GM21367 (cell line): ENCODE data around the gene WEE1.
A peak's percentile ranks its signal among the peaks of the same experiment; 100 is the strongest.
"Not testable (repeated sequence)": the region's sequence is repeated elsewhere in the genome, so short reads cannot be mapped to it uniquely, and the experiment has no call there.

Experiments used
- ATAC-seq: cut with Tn5 transposase; IDR thresholded peaks from one replicate; pipeline ENCODE4 v1.9.1; 2021; ENCODE audit not compliant: unreplicated experiment

The WEE1 gene

DNA sequence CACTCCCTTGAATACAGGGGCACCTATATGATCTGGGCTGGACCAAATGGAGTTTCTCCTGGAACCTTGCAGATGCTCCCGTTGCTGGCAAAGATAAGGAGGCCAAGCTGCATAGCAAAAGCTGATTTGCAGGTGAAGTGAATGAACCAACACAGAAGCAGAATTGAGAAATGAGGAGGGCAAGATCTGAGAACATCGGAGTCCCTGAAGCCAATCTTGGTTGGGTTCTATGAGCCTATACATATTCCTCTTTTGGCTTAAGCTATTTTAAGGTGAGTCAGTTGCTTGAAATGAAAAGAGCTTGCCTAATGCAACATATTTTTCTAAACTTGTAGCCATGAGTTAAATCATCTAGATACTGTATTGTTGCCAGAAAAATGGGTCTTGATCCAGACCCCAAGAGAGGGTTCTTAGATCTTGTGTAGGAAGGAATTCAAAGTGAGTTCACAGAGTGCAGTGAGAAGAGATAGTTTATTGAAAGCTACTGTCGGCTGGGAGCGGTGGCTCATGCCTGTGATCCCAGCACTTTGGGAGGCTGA lies 23.5 kb downstream of the WEE1 start:
- no peak for ATAC-seq

- no peak for ATAC-seq
These were observed 26.7 kb downstream of the WEE1 start for GRCh38 chr11:9600166-9600565.

DNA sequence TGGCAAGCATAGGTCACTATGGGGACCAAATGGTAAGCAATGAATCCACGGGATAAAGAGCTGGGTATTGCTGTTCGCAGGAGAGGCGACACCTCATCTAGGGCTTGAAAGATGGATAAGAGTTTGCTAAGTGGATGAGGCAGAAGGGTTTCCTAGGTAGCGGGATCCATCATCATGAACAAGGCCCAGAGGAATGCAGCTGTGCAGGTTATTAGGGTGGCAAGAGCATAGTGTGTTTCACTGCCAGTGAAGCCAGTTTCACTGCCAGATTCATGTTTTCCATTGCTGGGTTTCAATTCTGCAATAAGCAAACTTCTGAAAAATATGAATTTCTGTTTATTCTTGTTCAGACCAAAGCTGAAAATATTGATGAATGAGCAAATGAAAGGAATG lies 27.2 kb downstream of the WEE1 start:
- ATAC-seq: peak; percentile 49

DNA sequence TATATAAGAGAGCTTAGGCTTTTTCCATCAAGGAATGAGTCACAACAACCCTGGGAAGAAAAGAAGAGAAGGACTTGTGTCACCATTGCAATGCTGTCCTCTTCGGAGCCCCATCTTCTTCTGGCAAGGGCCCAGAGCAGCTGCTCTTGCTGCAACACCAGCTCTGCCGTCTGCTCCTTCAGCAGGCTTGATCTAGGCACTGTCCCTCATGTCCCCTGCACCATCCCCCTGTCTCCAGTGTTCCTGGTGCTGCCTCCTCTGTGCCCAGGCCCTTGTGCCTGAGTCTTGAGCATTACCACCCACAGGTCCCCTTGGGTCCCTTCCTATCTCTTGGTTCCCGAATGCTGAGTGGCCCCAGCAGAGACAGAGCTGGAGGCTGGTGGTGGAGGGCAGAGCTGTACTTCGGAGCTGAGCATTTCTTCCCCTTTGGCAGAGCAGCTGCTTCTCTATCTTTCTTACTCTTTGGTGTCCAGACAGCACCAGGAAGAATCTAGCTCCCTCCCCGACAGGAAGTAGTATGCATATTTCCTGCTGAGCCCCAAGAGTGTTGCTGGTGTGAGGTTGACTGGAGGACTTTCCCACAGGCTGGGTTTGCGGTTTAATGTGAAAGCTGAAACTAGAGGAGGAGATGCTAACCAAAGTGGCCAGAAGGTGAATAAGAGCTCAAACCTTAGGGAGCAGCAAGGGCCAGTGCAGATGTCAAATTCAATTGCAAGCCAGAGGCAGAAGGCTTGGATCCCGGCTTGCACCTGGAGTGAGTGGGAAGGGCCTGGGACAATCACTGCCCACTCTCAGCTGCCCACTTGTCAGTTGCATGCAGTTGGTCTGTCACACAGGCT lies 27.8 kb downstream of the WEE1 start:
- peak; percentile 73 for ATAC-seq

GRCh38 chr11:9601876-9602199 lies 28.4 kb downstream of the WEE1 start:
- ATAC-seq: no peak

- not testable (repeated sequence) for ATAC-seq
These were observed 29.7 kb downstream of the WEE1 start for GRCh38 chr11:9603214-9603613.

DNA sequence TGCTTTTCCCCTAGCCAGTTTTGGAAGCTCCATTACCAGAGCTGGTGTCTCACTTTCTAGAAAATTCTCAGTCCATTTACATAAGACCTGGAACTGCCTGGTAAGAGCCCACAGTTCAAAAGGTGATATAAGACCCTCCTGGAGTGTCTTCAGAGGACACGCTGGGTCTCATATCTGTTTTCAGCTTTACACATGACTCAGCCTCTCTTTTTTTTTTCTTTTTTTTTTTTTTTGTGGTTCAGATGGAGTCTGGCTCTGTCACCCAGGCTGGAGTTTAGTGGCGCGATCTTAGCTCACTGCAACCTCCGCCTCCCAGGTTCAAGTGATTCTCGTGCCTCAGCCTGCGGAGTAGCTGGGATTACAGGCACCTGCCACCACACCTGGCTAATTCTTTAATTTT lies 30.7 kb downstream of the WEE1 start:
- no peak for ATAC-seq

- no peak for ATAC-seq
These were observed 32.3 kb downstream of the WEE1 start for GRCh38 chr11:9605742-9606141.

DNA sequence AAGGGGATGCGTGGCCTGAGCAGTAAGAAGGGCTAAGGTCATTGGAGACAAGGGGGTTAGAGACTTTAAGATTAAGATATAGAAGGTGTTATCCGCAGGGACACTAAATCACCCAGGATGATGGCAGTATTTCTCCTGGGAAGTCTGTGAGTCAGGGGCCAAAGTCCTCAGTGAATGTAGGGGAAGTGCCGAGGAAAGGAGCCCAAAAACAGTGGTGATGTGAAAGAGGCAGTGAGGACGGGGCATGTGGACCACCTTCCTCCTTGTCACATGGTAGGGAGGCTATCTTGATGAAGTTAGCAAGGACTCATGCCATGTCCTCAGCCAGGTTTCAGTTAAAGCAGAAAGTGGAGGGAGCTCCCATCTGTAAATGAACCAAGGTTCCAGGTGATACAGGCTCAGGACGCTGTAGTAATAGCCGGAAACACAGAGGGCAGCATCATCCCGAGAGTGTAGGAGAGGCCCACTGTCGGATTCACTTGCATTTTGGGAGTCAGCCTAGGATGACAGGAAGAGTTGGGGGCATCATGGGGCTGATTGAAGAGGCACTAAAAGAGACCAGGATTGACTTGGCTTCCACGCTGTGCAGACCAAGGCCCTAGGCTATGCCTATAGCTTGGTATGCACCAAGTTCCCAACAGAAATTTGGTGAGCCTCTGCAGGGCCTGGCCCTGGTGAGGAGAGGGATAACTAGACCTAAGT lies 33.5 kb downstream of the WEE1 start:
- no peak for ATAC-seq

GRCh38 chr11:9607511-9607899 lies 34.0 kb downstream of the WEE1 start:
- ATAC-seq: no peak

DNA sequence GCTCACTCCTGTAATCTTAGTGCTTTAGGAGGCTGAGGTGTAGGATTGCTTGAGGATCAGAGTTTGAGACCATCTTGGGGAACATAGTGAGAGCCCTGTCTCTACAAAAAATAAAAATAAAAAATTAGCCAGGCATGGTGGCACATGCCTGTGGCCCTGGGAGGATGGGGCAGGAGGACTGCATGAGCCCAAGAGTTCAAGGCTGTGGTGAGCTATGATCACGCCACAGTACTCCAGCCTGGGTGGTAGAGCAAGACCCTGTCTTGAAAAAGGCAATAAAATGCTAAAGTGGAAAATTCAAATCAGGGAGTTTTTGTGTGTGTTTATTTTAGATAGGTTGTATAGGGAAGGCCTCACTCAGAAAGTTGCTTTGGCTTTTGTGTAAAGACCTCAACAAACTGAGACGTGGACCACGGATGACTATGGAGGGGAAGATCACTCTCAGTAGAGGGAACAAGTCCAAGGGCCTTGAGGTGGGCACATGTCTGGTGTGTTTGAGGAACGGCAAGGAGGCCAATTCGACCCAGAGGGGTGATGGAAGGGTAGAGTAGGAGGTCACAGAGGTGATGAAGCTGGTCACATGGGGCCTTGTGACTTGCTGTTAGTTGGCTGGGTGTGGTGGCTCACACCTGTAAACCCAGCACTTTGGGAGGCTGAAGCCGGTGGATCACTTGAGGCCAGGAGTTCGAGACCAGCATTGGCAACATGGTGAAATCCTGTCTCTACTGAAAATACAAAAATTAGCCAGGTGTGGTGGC lies 35.7 kb downstream of the WEE1 start:
- no peak for ATAC-seq

- ATAC-seq: no peak
These were observed 36.4 kb downstream of the WEE1 start for GRCh38 chr11:9609841-9610240.

DNA sequence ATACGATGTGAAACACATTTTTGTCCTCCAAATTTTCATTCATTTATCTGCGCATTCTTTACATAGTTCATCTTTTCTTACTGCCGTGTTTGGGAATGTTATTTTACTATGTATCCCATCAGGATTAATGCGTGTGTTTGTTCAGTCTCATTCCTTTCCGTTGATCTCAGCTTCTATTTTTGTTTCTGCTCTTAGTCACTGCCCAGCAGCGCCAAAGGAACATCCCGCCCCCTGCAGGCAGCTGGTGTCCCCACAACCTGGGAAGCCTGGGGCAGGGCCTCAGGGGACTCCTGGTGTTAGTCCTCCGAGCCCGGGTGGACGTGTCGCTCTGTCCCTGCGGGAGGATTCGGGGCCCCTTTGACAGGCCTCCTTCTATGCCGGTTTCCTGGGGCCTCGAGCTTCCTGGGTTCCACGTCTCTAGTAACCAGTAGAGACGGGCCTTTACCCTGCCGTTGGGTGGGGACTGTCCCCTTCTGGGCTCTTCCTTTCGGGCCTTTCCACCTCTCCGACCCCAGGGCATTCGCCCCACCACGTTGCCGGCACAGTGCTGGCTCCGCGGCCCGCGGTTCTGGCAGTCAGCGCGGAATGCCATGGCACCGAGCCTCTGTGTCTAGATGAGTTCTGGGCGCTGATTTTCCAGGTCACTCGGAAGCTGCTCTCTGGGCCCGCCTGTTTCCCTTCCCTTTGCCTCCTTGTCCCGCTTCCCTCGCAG lies 39.8 kb downstream of the WEE1 start:
- peak; percentile 38 for ATAC-seq

DNA sequence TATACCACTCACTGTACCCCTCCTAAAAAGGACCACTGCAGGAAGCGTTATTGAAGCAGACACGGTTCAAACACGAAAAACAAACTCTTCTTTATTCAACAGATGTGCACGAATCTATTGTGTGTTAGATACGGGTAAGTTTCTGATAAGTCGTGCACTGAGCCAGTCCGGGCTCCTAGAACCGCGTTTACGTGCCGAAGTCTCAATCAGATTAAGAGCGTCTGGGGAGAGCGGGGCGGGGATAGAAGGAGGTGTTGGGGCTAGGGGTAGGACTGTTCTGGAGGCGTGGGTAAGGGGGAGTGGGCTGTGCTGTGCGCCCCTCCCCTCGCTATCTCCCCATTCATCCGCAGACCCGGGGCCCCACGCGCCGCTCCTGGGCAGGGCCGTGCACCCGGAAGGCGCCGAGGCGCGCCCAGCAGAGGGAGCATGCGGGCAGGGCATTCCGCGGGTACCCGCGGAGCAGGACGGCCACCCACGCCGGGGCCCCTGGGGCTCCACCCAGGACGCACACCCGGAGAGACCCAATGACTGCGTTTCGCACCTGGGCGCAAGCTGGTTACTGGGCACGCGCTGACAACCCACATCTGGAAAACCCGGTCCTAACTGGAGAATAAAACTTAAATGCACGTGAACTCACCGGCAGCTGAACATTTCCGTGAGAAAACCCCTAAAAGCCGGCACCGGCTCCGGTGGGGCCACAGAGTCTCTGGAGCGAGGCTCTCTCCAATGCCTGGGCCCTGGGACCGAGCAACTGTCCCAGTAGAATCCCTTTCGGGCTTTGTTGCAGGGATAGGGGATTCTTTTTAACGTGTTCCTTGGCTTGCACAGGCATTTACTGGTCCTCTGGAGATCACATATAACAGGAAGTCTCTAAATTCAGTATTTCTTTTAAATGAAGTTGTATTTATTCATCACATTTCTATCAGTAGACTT lies 40.6 kb downstream of the WEE1 start:
- peak; percentile 56 for ATAC-seq

GRCh38 chr11:9615031-9615451 lies 41.6 kb downstream of the WEE1 start:
- ATAC-seq: peak; percentile 45

DNA sequence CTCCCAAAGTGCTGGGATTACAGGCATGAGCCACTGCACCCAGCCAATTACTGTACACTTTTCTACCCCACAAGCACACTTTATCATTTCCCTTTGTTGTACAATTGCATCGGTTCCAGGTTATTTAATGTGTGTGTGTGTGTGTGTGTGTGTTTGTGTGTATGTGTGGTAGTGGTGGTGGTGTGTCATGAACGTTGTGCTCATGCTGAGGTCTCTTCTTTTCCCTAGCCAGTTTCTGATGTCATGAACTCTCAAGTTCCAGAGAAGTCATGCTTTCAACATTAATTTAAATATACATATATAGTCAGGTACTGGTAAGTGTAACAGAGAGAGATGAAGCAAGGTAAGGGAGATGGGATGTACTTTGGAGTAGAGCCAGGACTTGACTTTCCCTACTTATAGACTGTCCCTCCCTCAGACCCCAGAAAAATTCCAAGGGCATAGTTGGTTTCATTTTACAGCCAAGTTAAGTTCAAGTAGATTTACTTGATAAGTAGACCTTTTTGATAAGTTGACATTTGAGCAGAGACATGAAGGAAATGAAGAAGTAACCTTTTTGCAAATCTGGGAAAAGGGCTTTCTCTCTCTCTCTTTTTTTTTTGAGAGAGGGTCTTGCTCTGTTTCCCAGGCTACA lies 42.7 kb downstream of the WEE1 start:
- no peak for ATAC-seq

GRCh38 chr11:9616858-9617257 lies 43.4 kb downstream of the WEE1 start:
- ATAC-seq: no peak

DNA sequence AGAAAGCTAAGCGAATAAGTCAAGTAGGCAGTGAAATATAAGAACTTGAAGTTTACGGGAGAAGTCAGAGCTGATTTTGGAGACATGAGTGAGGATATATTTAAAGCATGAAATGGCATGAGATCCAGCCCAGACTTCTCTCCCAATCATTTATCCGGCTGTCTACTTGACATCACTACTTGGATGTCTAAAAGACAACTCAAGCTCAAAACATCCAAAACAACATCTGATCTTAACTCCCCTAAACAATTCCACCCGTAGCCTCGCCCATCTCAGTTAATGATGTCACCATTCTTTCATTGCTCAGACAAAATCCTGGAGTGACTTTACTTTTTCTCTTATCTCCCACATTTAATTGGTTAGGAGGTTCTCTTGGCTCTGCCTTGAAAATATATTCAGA lies 44.5 kb downstream of the WEE1 start:
- ATAC-seq: no peak

- no peak for ATAC-seq
These were observed 45.5 kb downstream of the WEE1 start for GRCh38 chr11:9619004-9619403.
